ENCODE measurements around the gene CHERP. TPM values are rescaled to one million over a fixed set of nuclear protein-coding genes. Genes with fewer than 3 reads are reported as not detected.
A peak's percentile ranks its signal among the peaks of the same experiment; 100 is the strongest.

Gene CHERP
- total and polyA plus RNA-seq, 2 donors (not counting 1 experiment from before 2014, with no cell fraction given), result 38.3 to 98.9 TPM

GRCh38 chr19:16585094-16585801 lies 43.0 kb upstream of the CHERP start:
- Histone ChIP-seq H3K27me3 (replicated peaks in 1 of 4; ENCODE audit: control extremely low read depth in 1 of 4, control insufficient read depth in 3 of 4, insufficient read depth in 4 of 4, low read length in 3 of 4) (no peaks in the 10 kb centered on the region), H2AFZ (ENCODE audit: insufficient read depth, low read depth, low read length, poor library complexity, severe bottlenecking) (no peak overlapping the region), H3K4me3 (ENCODE audit: control extremely low read depth in 1 of 5, extremely low read depth in 1 of 5, insufficient read depth in 1 of 5, low read depth in 2 of 5, low read length in 4 of 5) (peak overlapping the region; percentile 68 to 93 (median 85)), H3K27ac (ENCODE audit: low read length in 2 of 2) (peak overlapping the region; percentile 98 to 99), H3K79me2 (ENCODE audit: control insufficient read depth, insufficient read depth, low read length) (peaks cover 88% of the 10 kb centered on the region), H3K36me3 (replicated peaks in 1 of 2; ENCODE audit: control extremely low read depth in 1 of 2, control insufficient read depth in 1 of 2, extremely low read depth in 1 of 2, insufficient read depth in 2 of 2, low read length in 1 of 2) (peaks cover 0 to 4% of the 10 kb centered on the region in 2 experiments), H4K20me1 (ENCODE audit: control insufficient read depth, insufficient read depth, low read length, poor library complexity, severe bottlenecking) (peaks cover 53% of the 10 kb centered on the region), H3K9ac (ENCODE audit: low read length) (peak overlapping the region; percentile 89), H3K9me3 (ENCODE audit: control extremely low read depth in 1 of 3, control insufficient read depth in 2 of 3, insufficient read depth in 1 of 3, low read length in 2 of 3) (no peaks in the 10 kb centered on the region), H3K4me2 (replicated peaks; ENCODE audit: low read depth, low read length, poor library complexity, severe bottlenecking) (peak overlapping the region; percentile 88), H3K4me1 (ENCODE audit: control insufficient read depth in 2 of 2, insufficient read depth in 2 of 2, low read length in 2 of 2) (peaks cover 70 to 88% of the 10 kb centered on the region in 2 donors)
- TF ChIP-seq EZH2 (IDR thresholded peaks at IDR 0.05; ENCODE audit: borderline replicate concordance, insufficient read depth, low read depth, low read length, poor library complexity, severe bottlenecking), result no peak
- no peak for TF ChIP-seq CTCF (IDR thresholded peaks at IDR 0.05)
- Mint-ChIP-seq H3K4me3 (peak overlapping the region; percentile 97), H3K9me3 (ENCODE audit: insufficient read depth) (no peaks in the 10 kb centered on the region), H3K27ac (peak overlapping the region; percentile 100), H3K27me3 (no peaks in the 10 kb centered on the region), H3K4me1 (peaks cover 91% of the 10 kb centered on the region)
- CTCF ChIA-PET, result interaction anchor here (1.0 to 2.7 kb wide), 7 partner anchors 12 to 203 kb away, joined by 3 to 18 read pairs (median 8); partner anchors contain the start of genes C19orf44, MED26, SLC35E1 and SMIM7
- no peak for ATAC-seq (ENCODE audit: low read depth)
- intact Hi-C loops (cut with micrococcal nuclease), result loop anchor here (5.0 to 10.0 kb wide), 5 partner anchors 218 to 722 kb away; partner anchors contain the start of genes DDA1, HSH2D, MRPL34 and RAB8A
- POLR2A ChIA-PET, result interaction anchor here (0.6 to 7.0 kb wide), 20 partner anchors 8 to 636 kb away, joined by 3 to 73 read pairs (median 4); partner anchors contain the start of genes HSH2D, MED26, SLC35E1 and SMIM7
- no peak for DNase-seq
- WGBS (ENCODE audit: insufficient coverage), result 33% methylated on average over 9 of the region's 13 CpGs
